NCI-H2171 treated with DMSO at 0.1 percent for 48 hours (cell line): Measurements from ENCODE around the gene BCL2A1.
"Not testable (repeated sequence)": the region's sequence is repeated elsewhere in the genome, so short reads cannot be mapped to it uniquely, and the experiment has no call there.

Experiments
- DNase-seq: peaks from one replicate; lab custom pipeline; 2025; lab: John Stamatoyannopoulos, UW

BCL2A1 gene

GRCh38 chr15:79989183-79989582, 18.2 kb upstream of the BCL2A1 start:
- no peak for DNase-seq

GRCh38 chr15:79988448-79989117, 17.6 kb upstream of the BCL2A1 start:
- no peak for DNase-seq

DNA sequence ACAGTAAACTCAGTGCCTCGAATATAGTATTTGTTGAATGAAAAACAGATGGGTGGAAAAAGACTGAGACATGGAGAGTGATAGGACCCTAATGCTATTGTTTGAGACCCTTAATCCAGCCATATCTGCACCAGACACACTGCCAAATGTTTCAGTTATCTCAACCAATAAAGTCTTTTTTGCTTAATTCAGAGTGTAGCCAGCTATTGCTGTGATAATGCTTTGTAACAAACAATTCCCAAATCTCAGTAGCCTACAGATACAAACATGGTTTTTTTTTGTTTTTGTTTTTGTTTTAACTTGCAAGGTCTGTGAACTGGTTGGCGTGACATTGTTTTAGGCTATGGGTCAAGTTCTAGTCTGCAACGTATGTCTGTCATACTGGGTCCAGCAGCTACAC, 17.0 kb upstream of the BCL2A1 start:
- DNase-seq: no peak

GRCh38 chr15:79987569-79987955, 16.6 kb upstream of the BCL2A1 start:
- no peak for DNase-seq

DNA sequence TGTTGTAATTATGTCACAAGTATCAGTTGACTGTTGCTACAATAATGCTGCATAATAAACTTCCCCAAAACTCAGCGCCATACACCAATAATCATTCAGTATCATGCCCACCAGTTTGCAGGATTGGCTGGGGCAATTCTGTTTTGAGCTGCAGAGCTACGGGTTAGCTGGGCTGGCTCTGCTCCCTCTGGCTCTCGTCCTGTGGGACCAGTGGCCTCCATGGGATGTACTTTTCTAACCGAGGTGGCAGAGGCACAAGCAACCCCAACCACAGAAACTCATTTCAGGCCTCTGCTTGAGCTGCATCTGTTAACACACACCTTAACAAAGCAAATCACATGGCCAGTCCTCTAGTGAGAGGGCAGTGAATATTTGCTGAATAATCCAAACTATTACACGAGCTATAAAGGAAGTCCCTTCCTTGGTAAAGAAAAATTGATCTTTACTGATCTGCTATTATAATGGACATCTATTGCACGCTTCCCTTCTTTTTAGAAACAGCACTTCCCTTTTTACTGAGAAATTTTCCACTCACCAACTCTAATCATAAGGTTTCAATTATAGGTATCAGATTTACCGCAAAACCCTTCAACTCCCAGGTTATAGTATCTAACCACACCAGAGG, 10.9 kb upstream of the BCL2A1 start:
- no peak for DNase-seq

GRCh38 chr15:79978655-79979514, 7.9 kb upstream of the BCL2A1 start:
- DNase-seq: no peak

GRCh38 chr15:79978260-79978654, 7.3 kb upstream of the BCL2A1 start:
- no peak for DNase-seq

GRCh38 chr15:79977431-79978054, 6.5 kb upstream of the BCL2A1 start:
- DNase-seq: no peak

- no peak for DNase-seq
These were observed 2.6 kb upstream of the BCL2A1 start for GRCh38 chr15:79973456-79974195.

DNA sequence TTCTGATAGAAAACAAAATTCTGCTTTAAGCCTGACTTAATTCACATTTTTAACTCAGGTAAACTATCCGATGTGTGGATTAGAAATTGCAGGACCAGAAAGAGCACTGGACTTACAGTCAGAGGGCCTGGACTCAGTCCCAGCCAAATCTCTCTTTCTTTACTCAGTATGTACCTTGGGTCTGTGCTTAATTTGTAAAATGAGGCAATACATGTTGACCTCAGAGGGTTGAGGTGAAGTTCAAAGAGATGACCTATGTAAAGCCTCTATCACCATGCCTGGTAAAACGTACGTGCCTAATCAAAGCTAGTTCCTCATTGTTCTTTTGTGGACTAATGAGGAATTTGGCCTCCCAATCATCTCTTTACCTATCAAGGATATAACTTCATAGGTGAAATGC, 1.9 kb upstream of the BCL2A1 start:
- DNase-seq: no peak

GRCh38 chr15:79970181-79970580, 815 bp downstream of the BCL2A1 start:
- no peak for DNase-seq

- no peak for DNase-seq
These were observed 1.9 kb downstream of the BCL2A1 start for GRCh38 chr15:79969146-79969545.

GRCh38 chr15:79967298-79968182, 3.5 kb downstream of the BCL2A1 start:
- no peak for DNase-seq

GRCh38 chr15:79966634-79967297, 4.2 kb downstream of the BCL2A1 start:
- no peak for DNase-seq

DNA sequence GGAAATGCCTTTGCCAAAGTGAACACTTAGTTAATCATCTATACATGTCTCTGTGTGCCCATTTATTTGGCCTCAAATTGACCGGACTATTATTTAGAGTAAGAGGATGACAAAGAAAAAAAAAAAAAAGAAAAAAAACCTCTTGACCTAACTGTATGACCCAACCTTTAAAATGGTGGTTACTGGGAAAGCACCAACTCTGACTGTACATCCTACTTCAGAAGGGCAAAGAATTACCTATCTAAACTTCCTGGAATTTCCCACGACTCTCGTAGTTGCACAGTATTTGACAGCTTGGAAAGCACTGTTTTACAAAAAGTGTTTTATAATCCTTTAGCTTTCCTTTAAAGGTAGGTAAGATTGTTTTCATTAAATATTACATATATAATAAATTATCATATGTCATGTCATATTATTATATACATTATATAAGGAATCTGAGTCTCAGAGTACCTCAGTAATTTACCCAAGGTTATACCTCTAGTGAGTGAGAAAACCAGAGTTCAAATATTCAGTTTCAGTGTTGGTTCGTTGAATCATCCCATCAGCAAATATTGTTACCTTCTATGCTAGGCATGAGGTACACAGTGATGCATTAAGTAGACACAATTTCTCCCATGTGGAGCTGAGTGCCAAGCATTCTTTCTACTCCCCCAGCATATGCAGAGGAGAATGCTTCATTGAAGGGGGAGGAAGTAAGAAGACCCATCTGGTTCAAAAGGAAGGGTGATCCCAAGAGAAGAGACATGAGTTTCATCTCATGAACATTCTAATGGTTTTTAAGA, 5.0 kb downstream of the BCL2A1 start:
- no peak for DNase-seq

DNA sequence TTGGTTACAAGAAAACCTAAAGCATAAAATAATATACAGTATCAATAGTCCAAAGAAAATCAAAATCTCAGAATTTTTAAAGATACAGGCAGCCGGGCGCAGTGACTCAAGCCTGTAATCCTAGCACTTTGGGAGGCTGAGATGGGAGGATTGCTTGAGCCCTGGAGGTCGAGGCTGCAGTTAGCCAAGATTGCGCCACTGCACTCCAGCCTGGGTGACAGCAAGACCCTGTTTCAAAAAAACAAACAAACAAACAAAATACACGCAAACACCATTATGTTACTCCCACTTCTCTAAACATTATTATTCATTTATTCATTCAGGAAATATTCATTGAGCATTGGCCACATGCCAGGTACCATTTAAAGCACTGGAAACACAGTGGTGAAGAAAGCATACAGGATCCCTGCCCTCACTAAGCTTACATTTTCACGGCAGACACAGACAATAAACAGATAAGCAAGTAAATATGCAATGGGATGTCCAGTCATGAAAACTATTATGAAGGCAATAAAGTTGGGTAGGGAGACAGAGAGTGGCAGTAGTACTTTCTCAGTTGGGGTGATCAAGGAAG, 6.7 kb downstream of the BCL2A1 start:
- no peak for DNase-seq

GRCh38 chr15:79962921-79963320, 8.1 kb downstream of the BCL2A1 start:
- not testable (repeated sequence) for DNase-seq

- no peak for DNase-seq
These were observed 8.8 kb downstream of the BCL2A1 start for GRCh38 chr15:79962178-79962577.
